MM.1S (cell line): ENCODE data around the gene PTCD2.
A peak's percentile ranks its signal among the peaks of the same experiment; 100 is the strongest.

Source experiments
- DNase-seq: peaks from one replicate; pipeline ENCODE4 v3.0.0-alpha.2; 2015
- H2AFZ ChIP-seq: fragments of 300-600 bp; sonication (generic); 2 replicates; pipeline ENCODE4 v1.6.0; 2016; ENCODE audit warnings: antibody characterized with exemption, low read length
- H3F3A ChIP-seq: fragments of 300-600 bp; sonication (generic); 2 replicates; pipeline ENCODE4 v1.6.1; 2016; ENCODE audit warnings: mild to moderate bottlenecking, antibody characterized with exemption, low read length, moderate library complexity, mixed read lengths; ENCODE audit not compliant: insufficient read depth
- H3K27ac ChIP-seq: fragments of 300-600 bp; sonication (generic); 2 replicates; pipeline ENCODE4 v1.5.1; 2016; ENCODE audit warnings: mild to moderate bottlenecking, low read length
- H3K27me3 ChIP-seq: fragments of 300-600 bp; sonication (generic); replicated peaks from 2 replicates; pipeline ENCODE4 v1.6.0; 2016; ENCODE audit warnings: low read length; ENCODE audit not compliant: insufficient read depth
- H3K36me3 ChIP-seq: fragments of 300-600 bp; sonication (generic); replicated peaks from 2 replicates; pipeline ENCODE4 v1.6.1; 2016; ENCODE audit warnings: mild to moderate bottlenecking, low read length, mixed read lengths; ENCODE audit not compliant: insufficient read depth
- H3K4me1 ChIP-seq: fragments of 300-600 bp; sonication (generic); 2 replicates; pipeline ENCODE4 v1.6.1; 2016; ENCODE audit warnings: low read length, mixed read lengths
- H3K4me2 ChIP-seq: fragments of 300-600 bp; sonication (generic); 2 replicates; pipeline ENCODE4 v1.6.0; 2016; ENCODE audit warnings: low read depth, low read length
- H3K4me3 ChIP-seq: fragments of 300-600 bp; sonication (generic); 2 replicates; pipeline ENCODE4 v1.5.1; 2016; ENCODE audit warnings: low read length, mixed read lengths
- H3K79me2 ChIP-seq: fragments of 300-600 bp; sonication (generic); 2 replicates; pipeline ENCODE4 v1.6.1; 2016; ENCODE audit warnings: mixed run types, low read length, mixed read lengths
- H3K9ac ChIP-seq: fragments of 300-600 bp; sonication (generic); 2 replicates; pipeline ENCODE4 v1.6.1; 2016; ENCODE audit warnings: low read length, mixed read lengths
- H3K9me2 ChIP-seq: fragments of 300-600 bp; sonication (generic); replicated peaks from 2 replicates; pipeline ENCODE4 v1.6.1; 2016; ENCODE audit warnings: mild to moderate bottlenecking, low read length, mixed read lengths; ENCODE audit not compliant: insufficient read depth
- H3K9me3 ChIP-seq: fragments of 300-600 bp; sonication (generic); replicated peaks from 2 replicates; pipeline ENCODE4 v1.6.1; 2016; ENCODE audit warnings: mild to moderate bottlenecking, low read length, mixed read lengths; ENCODE audit not compliant: insufficient read depth
- H4K20me1 ChIP-seq: fragments of 300-600 bp; sonication (generic); 2 replicates; pipeline ENCODE4 v1.6.1; 2016; ENCODE audit warnings: mild to moderate bottlenecking, low read length, moderate library complexity, mixed read lengths; ENCODE audit not compliant: insufficient read depth
- EZH2 ChIP-seq: fragments of 300-600 bp; sonication (generic); optimal IDR thresholded peaks from 2 replicates; pipeline ENCODE3; 2017; ENCODE audit warnings: low read depth, mild to moderate bottlenecking, antibody characterized with exemption, low read length, mixed read lengths
- EZH2phosphoT487 ChIP-seq: fragments of 300-600 bp; sonication (generic); IDR thresholded peaks from 2 replicates; pipeline ENCODE4 v1.6.1; 2018; ENCODE audit warnings: antibody characterized with exemption, low read length
- TF ChIP-seq, protein P1 (sequence below): fragments of 300-600 bp; sonication (generic); IDR thresholded peaks from 2 replicates; pipeline ENCODE4 v1.5.1; 2016; ENCODE audit warnings: antibody characterized with exemption, low read length, mixed read lengths

PTCD2 gene

GRCh38 chr5:72305194-72306142 lies 14.7 kb upstream of the PTCD2 start:
- no peaks in the 10 kb centered on the region for H3K9me2 ChIP-seq
- H3K27ac ChIP-seq = peak overlapping the region; percentile 51; the same call in 1 of the 2 replicates
- no peak overlapping the region for H2AFZ ChIP-seq
- peak overlapping the region; percentile 55 for H3K4me2 ChIP-seq
- no peaks in the 10 kb centered on the region; the same call in 1 of the 2 replicates for H3K36me3 ChIP-seq
- H3K4me3 ChIP-seq = 0 out of 2 replicates have a peak overlapping the region, but pooled peaks have one; percentile 7
- peaks cover 25% of the 10 kb centered on the region for H3F3A ChIP-seq
- no peaks in the 10 kb centered on the region for H4K20me1 ChIP-seq
- H3K27me3 ChIP-seq = no peaks in the 10 kb centered on the region
- H3K79me2 ChIP-seq = peaks cover 66% of the 10 kb centered on the region
- no peak for TF ChIP-seq EZH2phosphoT487
- TF ChIP-seq EZH2 = no peak
- TF ChIP-seq, protein P1, sequence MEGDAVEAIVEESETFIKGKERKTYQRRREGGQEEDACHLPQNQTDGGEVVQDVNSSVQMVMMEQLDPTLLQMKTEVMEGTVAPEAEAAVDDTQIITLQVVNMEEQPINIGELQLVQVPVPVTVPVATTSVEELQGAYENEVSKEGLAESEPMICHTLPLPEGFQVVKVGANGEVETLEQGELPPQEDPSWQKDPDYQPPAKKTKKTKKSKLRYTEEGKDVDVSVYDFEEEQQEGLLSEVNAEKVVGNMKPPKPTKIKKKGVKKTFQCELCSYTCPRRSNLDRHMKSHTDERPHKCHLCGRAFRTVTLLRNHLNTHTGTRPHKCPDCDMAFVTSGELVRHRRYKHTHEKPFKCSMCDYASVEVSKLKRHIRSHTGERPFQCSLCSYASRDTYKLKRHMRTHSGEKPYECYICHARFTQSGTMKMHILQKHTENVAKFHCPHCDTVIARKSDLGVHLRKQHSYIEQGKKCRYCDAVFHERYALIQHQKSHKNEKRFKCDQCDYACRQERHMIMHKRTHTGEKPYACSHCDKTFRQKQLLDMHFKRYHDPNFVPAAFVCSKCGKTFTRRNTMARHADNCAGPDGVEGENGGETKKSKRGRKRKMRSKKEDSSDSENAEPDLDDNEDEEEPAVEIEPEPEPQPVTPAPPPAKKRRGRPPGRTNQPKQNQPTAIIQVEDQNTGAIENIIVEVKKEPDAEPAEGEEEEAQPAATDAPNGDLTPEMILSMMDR = no peak
- no peak overlapping the region for H3K9ac ChIP-seq
- no peaks in the 10 kb centered on the region for H3K9me3 ChIP-seq
- DNase-seq = no peak
- peaks cover 36% of the 10 kb centered on the region for H3K4me1 ChIP-seq

DNA sequence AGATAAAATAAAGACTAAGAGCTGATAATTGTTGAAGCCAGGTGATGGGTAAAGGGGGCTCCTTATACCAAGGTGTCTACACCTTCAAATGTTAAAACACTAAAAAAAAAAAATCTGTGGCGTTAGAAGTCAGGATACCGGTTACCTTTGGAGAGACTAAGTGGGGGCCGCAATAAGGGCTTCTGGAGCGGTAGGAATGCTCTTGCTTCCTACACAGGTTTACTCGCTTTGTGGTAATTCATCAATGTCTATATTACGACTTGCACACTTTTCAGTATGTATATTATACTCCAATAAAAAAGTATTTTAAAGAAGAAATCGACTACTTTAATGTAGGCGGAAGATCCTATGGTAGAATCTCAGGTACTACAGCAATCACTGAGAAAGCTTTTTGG lies 12.6 kb upstream of the PTCD2 start:
- H3K36me3 ChIP-seq = peaks cover 5% of the 10 kb centered on the region; the same call in 1 of the 2 replicates

DNA sequence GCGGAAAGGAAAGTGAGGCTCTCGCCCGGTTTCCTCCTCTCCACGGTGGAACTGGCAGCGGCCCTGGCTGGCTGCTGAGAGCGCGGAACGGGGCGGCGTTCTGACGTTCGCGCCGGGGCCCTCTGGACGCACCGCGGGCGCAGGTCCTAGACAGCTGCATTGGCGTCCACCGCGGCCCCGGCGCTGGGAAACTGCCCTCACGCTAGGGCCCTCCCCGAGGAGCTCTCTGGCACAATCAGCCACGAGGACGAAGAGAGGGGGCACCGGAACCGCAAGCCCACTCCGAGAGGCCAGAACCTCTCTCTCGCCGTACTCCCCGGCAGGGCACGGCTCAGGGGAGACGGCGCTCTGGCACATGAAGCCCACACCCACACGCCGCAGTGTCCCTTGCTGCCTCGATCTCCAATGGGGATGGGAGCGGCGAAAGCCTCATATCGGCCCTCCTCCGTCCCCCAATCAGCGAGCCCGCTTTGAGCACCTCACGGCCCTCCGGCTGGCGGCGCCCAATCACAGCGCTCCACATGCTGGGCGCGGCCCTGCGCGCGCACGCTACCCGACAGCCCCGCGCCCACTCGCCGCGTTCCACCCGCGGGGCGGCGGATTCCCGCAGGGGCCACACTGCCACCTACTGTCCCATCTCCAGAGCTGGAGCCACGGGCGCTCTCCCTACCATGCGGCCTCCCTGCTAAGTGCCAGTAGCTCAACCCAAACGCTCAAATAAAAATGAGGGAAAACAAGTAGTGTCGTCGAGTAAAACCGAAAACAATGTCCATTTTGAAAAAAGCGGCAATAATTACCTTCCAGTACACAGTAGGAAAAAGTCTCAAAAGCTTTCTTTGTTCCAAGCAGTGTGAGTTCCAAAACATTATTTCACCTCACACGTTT lies 12.0 kb upstream of the PTCD2 start:
- Histone ChIP-seq H3K4me2 (peak overlapping the region; percentile 65), H3K27ac (peak overlapping the region; percentile 86), H3K4me3 (peak overlapping the region; percentile 85), H3K9ac (peak overlapping the region; percentile 81), H3K27me3 (no peaks in the 10 kb centered on the region), H2AFZ (peak overlapping the region; percentile 65), H3K36me3 (peaks cover 5% of the 10 kb centered on the region; the same call in 1 of the 2 replicates), H3K79me2 (peaks cover 50% of the 10 kb centered on the region), H4K20me1 (no peaks in the 10 kb centered on the region), H3F3A (peaks cover 25% of the 10 kb centered on the region), H3K4me1 (peaks cover 28% of the 10 kb centered on the region), H3K9me3 (no peaks in the 10 kb centered on the region), H3K9me2 (no peaks in the 10 kb centered on the region)
- DNase-seq = peak; percentile 97
- TF ChIP-seq EZH2phosphoT487 (no peak), EZH2 (no peak)
- TF ChIP-seq, protein P1 = peak; percentile 88

More for the DNA sequence above, 12.6 kb upstream of the PTCD2 start:
- Histone ChIP-seq H3K27ac (peak overlapping the region; percentile 86), H3K9me3 (no peaks in the 10 kb centered on the region), H3K4me2 (peak overlapping the region; percentile 65), H3F3A (peaks cover 25% of the 10 kb centered on the region), H3K9me2 (no peaks in the 10 kb centered on the region), H2AFZ (peak overlapping the region; percentile 65), H3K4me3 (peak overlapping the region; percentile 85), H3K9ac (peak overlapping the region; percentile 81), H3K27me3 (no peaks in the 10 kb centered on the region), H3K4me1 (peaks cover 28% of the 10 kb centered on the region), H4K20me1 (no peaks in the 10 kb centered on the region), H3K79me2 (peaks cover 53% of the 10 kb centered on the region)
- DNase-seq = no peak
- no peak for TF ChIP-seq EZH2phosphoT487
- TF ChIP-seq, protein P1 = no peak
- TF ChIP-seq EZH2 = no peak
